Skeletal muscle satellite cell (primary cell): ENCODE data around the gene KCNJ12.
"Not testable (repeated sequence)": the region's sequence is repeated elsewhere in the genome, so short reads cannot be mapped to it uniquely, and the experiment has no call there.

ENCODE experiments used
- H3K27me3 ChIP-seq: 2 replicates; pipeline ENCODE4 v1.7.0; 2013; ENCODE audit warnings: low read length; ENCODE audit not compliant: control insufficient read depth, insufficient read depth
- H3K36me3 ChIP-seq: 2 replicates; pipeline ENCODE4 v1.7.0; 2013; ENCODE audit warnings: mild to moderate bottlenecking, control low read depth, low read length; ENCODE audit not compliant: insufficient read depth
- H3K4me1 ChIP-seq: 2 replicates; pipeline ENCODE4 v1.7.0; 2013; ENCODE audit warnings: low read length; ENCODE audit not compliant: control insufficient read depth, insufficient read depth
- H3K4me2 ChIP-seq: 2 replicates; pipeline ENCODE4 v1.7.0; 2013; ENCODE audit warnings: mild to moderate bottlenecking, low read length
- H3K4me3 ChIP-seq: 2 replicates; pipeline ENCODE4 v1.7.0; 2013; ENCODE audit warnings: low read length
- H3K9ac ChIP-seq: 2 replicates; pipeline ENCODE4 v1.7.0; 2013; ENCODE audit warnings: mild to moderate bottlenecking, low read depth, low read length, moderate library complexity
- H3K9me3 ChIP-seq: replicated peaks from 2 replicates; pipeline ENCODE4 v1.7.0; 2013; ENCODE audit warnings: mild to moderate bottlenecking, control low read depth, low read length

KCNJ12 gene

DNA sequence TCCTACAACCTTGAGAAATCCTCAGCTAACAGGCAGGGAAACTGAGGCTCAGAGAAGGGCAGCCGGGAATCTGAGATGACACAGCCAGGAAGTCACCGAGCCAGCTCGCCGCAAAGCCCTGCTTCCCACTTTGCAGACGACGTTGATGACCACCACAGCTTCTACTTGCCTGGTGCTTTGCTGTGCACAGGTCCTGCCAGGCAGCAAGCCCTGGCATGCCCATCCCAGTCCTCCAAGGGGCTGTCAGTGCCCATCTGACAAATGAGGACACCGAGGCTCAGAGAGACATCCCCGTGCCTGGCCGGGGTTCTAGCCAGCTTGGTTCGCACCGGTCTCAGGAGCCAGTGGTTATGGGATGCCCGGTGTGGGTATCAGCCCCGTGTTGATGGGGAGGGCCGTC, 20.1 kb downstream of the KCNJ12 start:
- Histone ChIP-seq H3K9ac (no peak overlapping the region), H3K4me3 (no peak overlapping the region), H3K36me3 (no peaks in the 10 kb centered on the region), H3K4me1 (peaks cover 3% of the 10 kb centered on the region), H3K27me3 (peaks cover 9% of the 10 kb centered on the region), H3K4me2 (no peak overlapping the region), H3K9me3 (no peaks in the 10 kb centered on the region)

- H3K27me3 ChIP-seq = peaks cover 4% of the 10 kb centered on the region
- H3K4me1 ChIP-seq = peaks cover 14% of the 10 kb centered on the region
- H3K36me3 ChIP-seq = no peaks in the 10 kb centered on the region
- H3K9me3 ChIP-seq = no peaks in the 10 kb centered on the region
- H3K9ac ChIP-seq = no peak overlapping the region
- no peak overlapping the region for H3K4me3 ChIP-seq
- no peak overlapping the region for H3K4me2 ChIP-seq
Measured at GRCh38 chr17:21397341-21398190, 21.4 kb downstream of the KCNJ12 start.

- Histone ChIP-seq H3K9me3 (no peaks in the 10 kb centered on the region), H3K4me3 (no peak overlapping the region), H3K4me1 (peaks cover 17% of the 10 kb centered on the region), H3K36me3 (no peaks in the 10 kb centered on the region), H3K9ac (no peak overlapping the region), H3K27me3 (no peaks in the 10 kb centered on the region), H3K4me2 (no peak overlapping the region)
Measured at GRCh38 chr17:21399474-21400186, 23.5 kb downstream of the KCNJ12 start.

DNA sequence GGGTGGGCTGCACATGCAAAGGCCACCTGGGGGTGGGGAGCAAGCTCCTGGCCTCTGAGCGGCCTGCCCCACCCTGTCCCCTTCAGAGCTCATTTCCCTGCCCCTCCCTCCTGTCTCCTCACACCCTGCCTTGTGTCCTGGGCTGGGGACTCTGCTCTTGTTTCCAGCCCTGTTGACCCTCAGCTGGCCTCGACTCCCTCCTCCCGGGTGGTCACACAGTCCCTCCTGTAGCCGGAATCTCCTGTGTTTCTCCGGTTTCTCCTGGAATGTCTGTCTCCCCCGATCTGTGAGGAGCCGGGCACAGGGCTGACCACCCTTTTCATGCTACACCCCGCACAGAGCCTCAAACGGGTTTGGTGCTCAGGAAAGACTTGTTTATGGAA, 24.0 kb downstream of the KCNJ12 start:
- H3K4me1 ChIP-seq = peaks cover 17% of the 10 kb centered on the region
- not testable (repeated sequence) for H3K9me3 ChIP-seq, H3K4me2 ChIP-seq, H3K9ac ChIP-seq, H3K4me3 ChIP-seq, H3K36me3 ChIP-seq, H3K27me3 ChIP-seq

DNA sequence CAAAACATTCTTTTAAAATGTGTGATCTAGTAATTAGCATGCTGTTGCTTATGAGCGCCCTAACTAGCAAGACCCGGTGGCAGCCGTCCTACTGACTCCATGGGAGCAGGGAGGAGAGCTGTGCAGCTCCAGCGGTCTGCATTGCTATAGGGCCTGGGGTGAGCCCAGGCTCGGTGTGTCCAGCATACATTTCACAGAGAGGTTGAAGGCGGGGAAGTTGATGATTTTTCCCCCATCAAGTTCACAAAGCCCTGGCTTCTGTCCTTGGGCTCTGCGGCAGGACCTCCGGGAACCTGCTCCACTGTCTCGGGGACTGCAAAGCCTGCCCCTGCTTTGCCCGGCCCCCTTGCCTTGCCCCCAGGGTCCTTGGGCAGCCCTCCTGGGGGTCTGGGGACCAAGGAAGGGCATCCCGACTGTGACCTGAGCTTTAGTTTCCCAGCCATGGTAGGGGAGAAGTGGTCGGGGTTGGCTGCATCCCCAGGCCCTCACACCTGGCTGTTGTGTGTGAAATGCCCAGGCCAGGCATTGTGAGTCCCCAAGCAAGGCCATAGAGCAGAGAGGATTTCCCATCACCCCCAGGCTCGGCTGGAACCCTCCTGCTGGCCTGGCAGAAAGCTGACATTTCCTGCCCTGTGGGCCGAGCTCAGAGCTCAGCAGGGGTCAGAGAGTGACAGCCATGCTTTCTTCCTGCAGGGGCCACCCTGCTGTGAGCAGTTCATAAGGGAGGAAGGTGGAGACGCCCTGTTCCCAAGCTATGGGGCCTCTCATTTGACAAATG, 24.8 kb downstream of the KCNJ12 start:
- no peak overlapping the region for H3K4me3 ChIP-seq
- no peak overlapping the region for H3K9ac ChIP-seq
- H3K9me3 ChIP-seq = no peaks in the 10 kb centered on the region
- no peaks in the 10 kb centered on the region for H3K27me3 ChIP-seq
- no peak overlapping the region for H3K4me2 ChIP-seq
- H3K4me1 ChIP-seq = peaks cover 17% of the 10 kb centered on the region
- H3K36me3 ChIP-seq = no peaks in the 10 kb centered on the region

DNA sequence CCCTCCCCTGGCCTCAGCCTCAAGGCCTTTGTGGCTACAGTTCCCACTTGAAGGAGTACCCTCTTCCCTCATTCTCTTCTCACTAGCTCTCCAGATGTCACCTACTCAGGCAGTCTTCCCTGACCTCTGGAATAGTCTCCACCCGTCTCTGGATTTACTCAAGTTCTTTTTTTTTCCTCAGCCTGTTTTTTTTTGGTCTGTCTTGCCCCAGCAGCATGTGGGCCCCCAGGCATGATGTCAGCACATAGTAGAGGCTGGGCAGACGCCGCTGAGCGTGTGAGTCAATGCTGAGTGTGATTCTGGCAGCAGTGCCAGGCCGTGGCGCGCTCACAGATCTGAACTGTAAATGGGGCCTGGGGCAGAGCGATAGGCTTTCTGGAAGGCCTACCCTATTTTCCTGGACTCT, 26.0 kb downstream of the KCNJ12 start:
- H3K27me3 ChIP-seq, H3K9me3 ChIP-seq, H3K4me3 ChIP-seq, H3K36me3 ChIP-seq: not testable (repeated sequence)
- H3K4me2 ChIP-seq = peak overlapping the region; percentile 58
- peak overlapping the region; percentile 79 for H3K9ac ChIP-seq
- peaks cover 17% of the 10 kb centered on the region for H3K4me1 ChIP-seq

- not testable (repeated sequence) for H3K9me3 ChIP-seq
- peaks cover 17% of the 10 kb centered on the region for H3K4me1 ChIP-seq
Measured at GRCh38 chr17:21402926-21403325, 26.8 kb downstream of the KCNJ12 start.

GRCh38 chr17:21404106-21404505, 27.9 kb downstream of the KCNJ12 start:
- H3K27me3 ChIP-seq, H3K36me3 ChIP-seq, H3K9me3 ChIP-seq, H3K4me2 ChIP-seq, H3K4me3 ChIP-seq, H3K9ac ChIP-seq: not testable (repeated sequence)
- H3K4me1 ChIP-seq = peaks cover 17% of the 10 kb centered on the region

More at GRCh38 chr17:21402926-21403325, 26.8 kb downstream of the KCNJ12 start:
- not testable (repeated sequence) for H3K36me3 ChIP-seq, H3K9ac ChIP-seq, H3K4me3 ChIP-seq, H3K4me2 ChIP-seq, H3K27me3 ChIP-seq

- H3K4me1 ChIP-seq = peaks cover 17% of the 10 kb centered on the region
- not testable (repeated sequence) for H3K36me3 ChIP-seq, H3K4me2 ChIP-seq, H3K27me3 ChIP-seq, H3K9ac ChIP-seq, H3K4me3 ChIP-seq, H3K9me3 ChIP-seq
Measured at GRCh38 chr17:21404539-21404938, 28.4 kb downstream of the KCNJ12 start.

- not testable (repeated sequence) for H3K36me3 ChIP-seq, H3K4me3 ChIP-seq, H3K4me2 ChIP-seq, H3K27me3 ChIP-seq, H3K9me3 ChIP-seq, H3K9ac ChIP-seq
- peaks cover 17% of the 10 kb centered on the region for H3K4me1 ChIP-seq
Measured at GRCh38 chr17:21404956-21405731, 29.0 kb downstream of the KCNJ12 start.

GRCh38 chr17:21405904-21406400, 29.8 kb downstream of the KCNJ12 start:
- not testable (repeated sequence) for H3K27me3 ChIP-seq, H3K4me3 ChIP-seq

More at GRCh38 chr17:21405904-21406400, 29.8 kb downstream of the KCNJ12 start:
- H3K4me2 ChIP-seq, H3K36me3 ChIP-seq, H3K9me3 ChIP-seq, H3K9ac ChIP-seq: not testable (repeated sequence)
- H3K4me1 ChIP-seq = peaks cover 17% of the 10 kb centered on the region
